Activated CD4-positive, alpha-beta T cell treated with anti-CD3 and anti-CD28 coated beads, Interleukin-2, amount 10 ng/mL, durations not matched to agents 7 days and 5 days (primary cell): Measurements from ENCODE around the gene PDE4D. TPM values are rescaled to one million over a fixed set of nuclear protein-coding genes. Genes with fewer than 3 reads are reported as not detected.

Experiments used
- CTCF ChIA-PET: fragments of 350-600 bp; sonication (Branson Sonifier 250); formaldehyde crosslinking; loops from one replicate; lab custom pipeline; 2021; ENCODE audit warnings: antibody characterized with exemption; lab: Charles Lee
- POLR2A ChIA-PET: fragments of 350-600 bp; sonication (Branson Sonifier 250); formaldehyde crosslinking; loops from one replicate; lab custom pipeline; 2021; ENCODE audit warnings: antibody characterized with exemption; lab: Charles Lee
- DNase-seq: peaks from one replicate; pipeline ENCODE4 v3.0.0-alpha.2; 2020
- H3K27ac Mint-ChIP-seq: one replicate; pipeline ENCODE4 v1.8.0; 2021; ENCODE audit warnings: mild to moderate bottlenecking, moderate library complexity, mixed read lengths
- H3K27me3 Mint-ChIP-seq: one replicate; pipeline ENCODE4 v1.8.0; 2021; ENCODE audit warnings: mixed read lengths
- H3K36me3 Mint-ChIP-seq: one replicate; pipeline ENCODE4 v1.8.0; 2021; ENCODE audit warnings: low read depth, mixed read lengths
- H3K4me1 Mint-ChIP-seq: one replicate; pipeline ENCODE4 v1.8.0; 2021; ENCODE audit warnings: mixed read lengths
- H3K4me3 Mint-ChIP-seq: one replicate; pipeline ENCODE4 v1.8.0; 2021; ENCODE audit warnings: mild to moderate bottlenecking, moderate library complexity, mixed read lengths
- H3K9me3 Mint-ChIP-seq: one replicate; pipeline ENCODE4 v1.8.0; 2021; ENCODE audit warnings: mixed read lengths
- total RNA-seq, 2 experiments: library from RNA; stranded (reverse); gene quantifications; one replicate each; pipeline ENCODE4 v1.2.3, GENCODE V29; 2021

PDE4D gene
- total RNA-seq, 2 experiments from 2014 or later, result 62.0 to 67.8 TPM

- Mint-ChIP-seq H3K27ac (no peak overlapping the region), H3K4me1 (no peaks in the 10 kb centered on the region), H3K36me3 (no peaks in the 10 kb centered on the region), H3K4me3 (no peak overlapping the region), H3K27me3 (peaks cover 4% of the 10 kb centered on the region), H3K9me3 (no peaks in the 10 kb centered on the region)
- ChIA-PET POLR2A (no interaction called here), CTCF (no interaction called here)
- no peak for DNase-seq
Measured at GRCh38 chr5:59268756-59269415, 624.6 kb downstream of the PDE4D start.

DNA sequence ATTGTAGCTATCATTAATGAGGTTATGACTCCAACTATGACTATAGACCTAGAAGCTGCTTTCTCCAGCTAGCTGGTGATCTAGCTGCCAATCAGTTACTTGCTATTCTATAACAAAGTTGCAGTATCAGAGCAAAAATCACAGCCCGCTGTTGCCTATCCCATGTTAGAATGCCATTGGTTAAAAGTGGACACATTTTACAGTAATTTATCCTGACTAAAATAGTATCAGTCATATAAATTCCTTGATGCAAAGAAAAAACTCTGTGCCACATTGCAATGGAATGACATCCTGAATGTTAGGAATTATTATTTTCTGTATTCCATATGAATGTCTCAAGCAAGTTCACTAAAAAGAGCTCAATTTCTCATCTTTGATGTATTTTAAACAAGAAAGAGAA, 626.5 kb downstream of the PDE4D start:
- ChIA-PET CTCF (no interaction called here), POLR2A (no interaction called here)
- DNase-seq, result no peak
- Mint-ChIP-seq H3K36me3 (no peaks in the 10 kb centered on the region), H3K4me3 (no peak overlapping the region), H3K27me3 (peaks cover 5% of the 10 kb centered on the region), H3K9me3 (no peaks in the 10 kb centered on the region), H3K27ac (no peak overlapping the region), H3K4me1 (no peaks in the 10 kb centered on the region)

DNA sequence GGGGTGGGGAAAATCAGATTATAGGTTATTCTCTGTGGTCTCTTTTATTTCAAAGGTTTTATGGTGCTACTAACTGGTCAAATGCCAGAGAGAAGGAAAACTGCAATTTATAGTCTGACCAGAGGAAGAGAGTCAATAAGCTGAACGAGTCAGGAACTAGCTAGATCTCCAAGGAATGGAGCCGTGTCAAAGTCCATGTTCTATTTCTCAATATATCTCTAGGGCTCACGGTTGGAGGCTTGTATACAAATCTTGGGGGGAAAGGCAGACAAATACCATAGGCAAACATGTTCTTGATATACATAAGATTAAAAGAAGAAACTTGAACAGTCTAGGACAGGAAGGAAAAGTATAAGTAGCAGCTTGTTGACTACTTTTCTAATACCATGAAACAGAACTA, 627.1 kb downstream of the PDE4D start:
- H3K27ac Mint-ChIP-seq, result no peak overlapping the region
- H3K4me1 Mint-ChIP-seq, result no peaks in the 10 kb centered on the region
- H3K9me3 Mint-ChIP-seq, result no peaks in the 10 kb centered on the region
- no peak for DNase-seq
- CTCF ChIA-PET, result no interaction called here
- H3K27me3 Mint-ChIP-seq, result peaks cover 5% of the 10 kb centered on the region
- no peaks in the 10 kb centered on the region for H3K36me3 Mint-ChIP-seq
- H3K4me3 Mint-ChIP-seq, result no peak overlapping the region
- POLR2A ChIA-PET, result no interaction called here

DNA sequence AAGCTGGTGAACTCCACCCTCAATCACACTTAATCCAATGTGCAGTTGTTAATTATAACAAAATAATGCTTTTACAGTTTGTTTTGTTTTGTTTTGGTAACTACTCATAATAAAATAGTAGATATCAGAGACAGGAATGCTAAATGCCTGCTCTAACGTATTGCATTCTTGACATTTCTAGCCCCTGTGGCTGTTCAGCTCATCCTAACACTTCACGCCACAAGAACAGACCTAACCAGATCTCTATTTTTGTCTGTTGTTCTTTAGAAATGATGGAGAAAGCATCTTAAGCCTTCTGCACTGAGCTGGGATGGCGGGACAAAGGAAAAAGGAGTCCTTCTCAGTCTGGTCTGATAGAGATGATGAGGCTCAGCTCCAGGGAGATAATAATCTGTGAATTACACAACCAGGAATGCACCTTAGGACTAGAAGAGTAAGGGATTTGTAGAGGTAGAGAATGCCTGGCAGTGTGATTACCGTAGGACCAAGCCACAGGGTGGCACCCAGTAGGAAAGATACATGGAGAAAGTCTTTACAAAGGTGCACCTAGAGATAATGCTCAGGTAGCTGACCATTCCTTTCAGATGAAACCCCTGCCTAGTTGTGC, 628.8 kb downstream of the PDE4D start:
- ChIA-PET CTCF (no interaction called here), POLR2A (no interaction called here)
- no peak for DNase-seq
- Mint-ChIP-seq H3K4me1 (no peaks in the 10 kb centered on the region), H3K27ac (no peak overlapping the region), H3K36me3 (no peaks in the 10 kb centered on the region), H3K27me3 (peaks cover 3% of the 10 kb centered on the region), H3K9me3 (no peaks in the 10 kb centered on the region), H3K4me3 (no peak overlapping the region)

- Mint-ChIP-seq H3K9me3 (no peaks in the 10 kb centered on the region), H3K27ac (no peak overlapping the region), H3K27me3 (peaks cover 5% of the 10 kb centered on the region), H3K36me3 (no peaks in the 10 kb centered on the region), H3K4me3 (no peak overlapping the region), H3K4me1 (no peaks in the 10 kb centered on the region)
- ChIA-PET POLR2A (no interaction called here), CTCF (no interaction called here)
- no peak for DNase-seq
Measured at GRCh38 chr5:59264013-59264412, 629.5 kb downstream of the PDE4D start.

DNA sequence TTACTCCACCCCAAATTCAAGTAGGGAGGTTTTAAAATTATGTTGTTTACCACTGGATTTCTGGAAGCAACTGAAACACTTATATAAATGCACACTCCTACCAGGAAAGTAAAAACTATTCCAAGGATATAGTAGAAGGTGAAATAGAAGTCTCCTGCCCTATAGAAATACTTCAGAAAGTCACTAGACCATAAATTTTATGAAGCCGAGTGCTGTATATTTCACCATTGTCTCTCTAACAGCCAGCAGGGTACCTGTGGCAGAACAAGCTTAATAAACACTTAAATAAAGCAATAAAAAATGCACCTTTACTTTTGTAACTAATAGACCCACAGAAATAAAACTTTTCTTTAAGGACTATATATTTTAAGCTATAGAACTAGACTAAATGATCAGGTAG, 631.6 kb downstream of the PDE4D start:
- H3K27me3 Mint-ChIP-seq, result peaks cover 12% of the 10 kb centered on the region
- no peak for DNase-seq
- no peak overlapping the region for H3K4me3 Mint-ChIP-seq
- ChIA-PET CTCF (no interaction called here), POLR2A (no interaction called here)
- H3K9me3 Mint-ChIP-seq, result no peaks in the 10 kb centered on the region
- H3K4me1 Mint-ChIP-seq, result no peaks in the 10 kb centered on the region
- H3K27ac Mint-ChIP-seq, result no peak overlapping the region
- no peaks in the 10 kb centered on the region for H3K36me3 Mint-ChIP-seq

DNA sequence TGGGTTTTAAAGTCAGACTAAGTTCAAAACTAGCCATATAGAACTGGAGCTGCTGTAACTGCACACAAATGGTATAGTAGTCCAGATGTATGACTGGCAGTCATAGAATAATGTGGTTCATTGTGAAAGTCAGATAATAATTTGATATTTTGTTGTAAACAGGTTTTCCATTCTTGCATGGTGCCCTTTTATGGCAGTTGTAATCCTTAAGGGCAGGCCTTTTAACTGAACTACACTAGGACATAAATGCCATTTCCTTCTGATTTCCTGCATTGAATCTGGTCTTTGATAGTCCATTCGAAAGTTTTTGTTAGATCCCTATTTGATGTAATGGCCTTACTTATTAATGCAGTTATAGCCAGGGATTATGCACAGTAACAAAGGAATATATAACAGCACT, 632.6 kb downstream of the PDE4D start:
- Mint-ChIP-seq H3K4me3 (no peak overlapping the region), H3K36me3 (no peaks in the 10 kb centered on the region), H3K27ac (no peak overlapping the region), H3K4me1 (no peaks in the 10 kb centered on the region), H3K27me3 (peaks cover 12% of the 10 kb centered on the region), H3K9me3 (no peaks in the 10 kb centered on the region)
- DNase-seq, result no peak
- ChIA-PET POLR2A (no interaction called here), CTCF (no interaction called here)

- ChIA-PET POLR2A (no interaction called here), CTCF (no interaction called here)
- Mint-ChIP-seq H3K4me1 (no peaks in the 10 kb centered on the region), H3K27ac (no peak overlapping the region), H3K9me3 (no peaks in the 10 kb centered on the region), H3K4me3 (no peak overlapping the region), H3K36me3 (no peaks in the 10 kb centered on the region), H3K27me3 (peaks cover 15% of the 10 kb centered on the region)
- DNase-seq, result no peak
Measured at GRCh38 chr5:59260200-59260599, 633.3 kb downstream of the PDE4D start.

DNA sequence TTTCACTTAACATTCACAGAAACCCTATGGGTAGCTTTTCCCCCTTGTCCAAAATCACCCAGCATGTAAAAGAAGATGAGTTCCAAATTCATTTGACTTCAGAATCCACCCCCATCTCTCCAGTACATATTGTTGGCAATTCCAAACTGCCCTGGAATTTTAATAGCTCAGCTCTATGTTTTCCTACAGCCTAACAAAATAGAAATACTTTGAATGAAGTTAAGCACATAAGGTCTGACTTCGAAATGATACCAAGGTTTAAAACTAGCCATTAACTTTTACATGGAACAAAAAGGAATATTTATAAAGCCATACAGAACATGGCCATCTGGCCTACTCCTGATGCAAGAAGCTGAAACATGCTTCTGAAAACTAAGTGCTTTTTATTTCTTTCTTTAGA, 634.3 kb downstream of the PDE4D start:
- Mint-ChIP-seq H3K4me1 (no peaks in the 10 kb centered on the region), H3K9me3 (no peaks in the 10 kb centered on the region), H3K27ac (no peak overlapping the region), H3K4me3 (no peak overlapping the region), H3K36me3 (no peaks in the 10 kb centered on the region), H3K27me3 (peaks cover 17% of the 10 kb centered on the region)
- ChIA-PET POLR2A (interaction anchor here (0.6 kb wide), 1 partner anchor 77 kb away, joined by 3 read pairs; no protein-coding TSS in a partner anchor), CTCF (no interaction called here)
- no peak for DNase-seq

GRCh38 chr5:59257488-59258400, 635.8 kb downstream of the PDE4D start:
- Mint-ChIP-seq H3K9me3 (no peaks in the 10 kb centered on the region), H3K27ac (no peak overlapping the region), H3K4me1 (no peaks in the 10 kb centered on the region), H3K27me3 (peaks cover 24% of the 10 kb centered on the region), H3K4me3 (no peak overlapping the region), H3K36me3 (no peaks in the 10 kb centered on the region)
- POLR2A ChIA-PET, result no interaction called here
- no peak for DNase-seq
- CTCF ChIA-PET, result interaction anchor here (0.6 kb wide), 1 partner anchor 182 kb away, joined by 3 read pairs; no protein-coding TSS in a partner anchor

- Mint-ChIP-seq H3K4me3 (no peak overlapping the region), H3K9me3 (no peaks in the 10 kb centered on the region), H3K4me1 (no peaks in the 10 kb centered on the region), H3K27ac (no peak overlapping the region), H3K27me3 (peaks cover 22% of the 10 kb centered on the region), H3K36me3 (no peaks in the 10 kb centered on the region)
- DNase-seq, result no peak
- CTCF ChIA-PET, result no interaction called here
- POLR2A ChIA-PET, result no interaction called here
Measured at GRCh38 chr5:59256331-59256730, 637.2 kb downstream of the PDE4D start.

GRCh38 chr5:59254055-59254687, 639.4 kb downstream of the PDE4D start:
- H3K27ac Mint-ChIP-seq, result no peak overlapping the region
- peaks cover 26% of the 10 kb centered on the region for H3K27me3 Mint-ChIP-seq
- ChIA-PET CTCF (no interaction called here), POLR2A (no interaction called here)
- H3K4me3 Mint-ChIP-seq, result no peak overlapping the region
- H3K9me3 Mint-ChIP-seq, result no peaks in the 10 kb centered on the region
- no peaks in the 10 kb centered on the region for H3K36me3 Mint-ChIP-seq
- no peaks in the 10 kb centered on the region for H3K4me1 Mint-ChIP-seq
- no peak for DNase-seq

- H3K9me3 Mint-ChIP-seq, result no peaks in the 10 kb centered on the region
Measured at GRCh38 chr5:59253625-59254024, 639.9 kb downstream of the PDE4D start.

More at GRCh38 chr5:59253625-59254024, 639.9 kb downstream of the PDE4D start:
- DNase-seq, result no peak
- Mint-ChIP-seq H3K27me3 (peaks cover 29% of the 10 kb centered on the region), H3K27ac (no peak overlapping the region), H3K4me1 (no peaks in the 10 kb centered on the region), H3K36me3 (no peaks in the 10 kb centered on the region), H3K4me3 (no peak overlapping the region)
- POLR2A ChIA-PET, result no interaction called here
- CTCF ChIA-PET, result no interaction called here
